ENCODE data around the gene AKT3.

Gene AKT3

GRCh38 chr1:243715285-243715684, 134.8 kb downstream of the AKT3 start:
- Histone ChIP-seq H3K9ac (ENCODE audit: low read depth in 1 of 2, low read length in 2 of 2) (no peak overlapping the region), H3K27ac (ENCODE audit: low read depth, low read length) (no peak overlapping the region), H3K4me3 (ENCODE audit: low read depth in 1 of 2, low read length in 2 of 2) (no peak overlapping the region), H3K4me1 (ENCODE audit: control insufficient read depth in 1 of 2, insufficient read depth in 2 of 2, low read length in 2 of 2) (no peaks in the 10 kb centered on the region), H3K27me3 (ENCODE audit: control insufficient read depth in 1 of 2, insufficient read depth in 2 of 2, low read length in 2 of 2) (no peaks in the 10 kb centered on the region), H3K36me3 (ENCODE audit: control insufficient read depth in 1 of 2, insufficient read depth in 2 of 2, low read length in 2 of 2) (no peaks in the 10 kb centered on the region), H3K9me3 (ENCODE audit: control insufficient read depth in 1 of 2, low read length in 2 of 2) (no peaks in the 10 kb centered on the region)

GRCh38 chr1:243713470-243714186, 136.4 kb downstream of the AKT3 start:
- H3K9ac ChIP-seq (ENCODE audit: low read depth in 1 of 2, low read length in 2 of 2) = no peak overlapping the region
- no peaks in the 10 kb centered on the region for H3K27me3 ChIP-seq (ENCODE audit: control insufficient read depth in 1 of 2, insufficient read depth in 2 of 2, low read length in 2 of 2)
- peak overlapping the region in 1 of 2 donors; percentile 36 for H3K4me3 ChIP-seq (ENCODE audit: low read depth in 1 of 2, low read length in 2 of 2)
- H3K4me1 ChIP-seq (ENCODE audit: control insufficient read depth in 1 of 2, insufficient read depth in 2 of 2, low read length in 2 of 2) = no peaks in the 10 kb centered on the region
- H3K9me3 ChIP-seq (ENCODE audit: control insufficient read depth in 1 of 2, low read length in 2 of 2) = no peaks in the 10 kb centered on the region
- no peak overlapping the region for H3K27ac ChIP-seq (ENCODE audit: low read depth, low read length)
- H3K36me3 ChIP-seq (ENCODE audit: control insufficient read depth in 1 of 2, insufficient read depth in 2 of 2, low read length in 2 of 2) = no peaks in the 10 kb centered on the region

- Histone ChIP-seq H3K9ac (ENCODE audit: low read depth in 1 of 2, low read length in 2 of 2) (no peak overlapping the region), H3K27me3 (ENCODE audit: control insufficient read depth in 1 of 2, insufficient read depth in 2 of 2, low read length in 2 of 2) (no peaks in the 10 kb centered on the region), H3K4me3 (ENCODE audit: low read depth in 1 of 2, low read length in 2 of 2) (peak overlapping the region; percentile 19 to 36), H3K9me3 (ENCODE audit: control insufficient read depth in 1 of 2, low read length in 2 of 2) (no peaks in the 10 kb centered on the region), H3K4me1 (ENCODE audit: control insufficient read depth in 1 of 2, insufficient read depth in 2 of 2, low read length in 2 of 2) (no peaks in the 10 kb centered on the region), H3K36me3 (ENCODE audit: control insufficient read depth in 1 of 2, insufficient read depth in 2 of 2, low read length in 2 of 2) (no peaks in the 10 kb centered on the region), H3K27ac (ENCODE audit: low read depth, low read length) (no peak overlapping the region)
These were observed 137.1 kb downstream of the AKT3 start for GRCh38 chr1:243712941-243713340.

GRCh38 chr1:243712242-243712641, 137.8 kb downstream of the AKT3 start:
- no peak overlapping the region for H3K4me3 ChIP-seq (ENCODE audit: low read depth in 1 of 2, low read length in 2 of 2)
- H3K27ac ChIP-seq (ENCODE audit: low read depth, low read length) = no peak overlapping the region
- H3K9ac ChIP-seq (ENCODE audit: low read depth in 1 of 2, low read length in 2 of 2) = no peak overlapping the region
- H3K36me3 ChIP-seq (ENCODE audit: control insufficient read depth in 1 of 2, insufficient read depth in 2 of 2, low read length in 2 of 2) = no peaks in the 10 kb centered on the region
- H3K9me3 ChIP-seq (ENCODE audit: control insufficient read depth in 1 of 2, low read length in 2 of 2) = no peaks in the 10 kb centered on the region
- no peaks in the 10 kb centered on the region for H3K27me3 ChIP-seq (ENCODE audit: control insufficient read depth in 1 of 2, insufficient read depth in 2 of 2, low read length in 2 of 2)
- no peaks in the 10 kb centered on the region for H3K4me1 ChIP-seq (ENCODE audit: control insufficient read depth in 1 of 2, insufficient read depth in 2 of 2, low read length in 2 of 2)

GRCh38 chr1:243710467-243710866, 139.6 kb downstream of the AKT3 start:
- H3K9me3 ChIP-seq (ENCODE audit: control insufficient read depth in 1 of 2, low read length in 2 of 2) = no peaks in the 10 kb centered on the region
- no peak overlapping the region for H3K27ac ChIP-seq (ENCODE audit: low read depth, low read length)
- no peaks in the 10 kb centered on the region for H3K36me3 ChIP-seq (ENCODE audit: control insufficient read depth in 1 of 2, insufficient read depth in 2 of 2, low read length in 2 of 2)
- no peaks in the 10 kb centered on the region for H3K4me1 ChIP-seq (ENCODE audit: control insufficient read depth in 1 of 2, insufficient read depth in 2 of 2, low read length in 2 of 2)
- H3K9ac ChIP-seq (ENCODE audit: low read depth in 1 of 2, low read length in 2 of 2) = no peak overlapping the region
- no peak overlapping the region for H3K4me3 ChIP-seq (ENCODE audit: low read depth in 1 of 2, low read length in 2 of 2)
- H3K27me3 ChIP-seq (ENCODE audit: control insufficient read depth in 1 of 2, insufficient read depth in 2 of 2, low read length in 2 of 2) = no peaks in the 10 kb centered on the region

- Histone ChIP-seq H3K4me3 (ENCODE audit: low read depth in 1 of 2, low read length in 2 of 2) (no peak overlapping the region), H3K4me1 (ENCODE audit: control insufficient read depth in 1 of 2, insufficient read depth in 2 of 2, low read length in 2 of 2) (no peaks in the 10 kb centered on the region), H3K27ac (ENCODE audit: low read depth, low read length) (no peak overlapping the region), H3K27me3 (ENCODE audit: control insufficient read depth in 1 of 2, insufficient read depth in 2 of 2, low read length in 2 of 2) (no peaks in the 10 kb centered on the region), H3K9ac (ENCODE audit: low read depth in 1 of 2, low read length in 2 of 2) (no peak overlapping the region), H3K9me3 (ENCODE audit: control insufficient read depth in 1 of 2, low read length in 2 of 2) (no peaks in the 10 kb centered on the region), H3K36me3 (ENCODE audit: control insufficient read depth in 1 of 2, insufficient read depth in 2 of 2, low read length in 2 of 2) (no peaks in the 10 kb centered on the region)
These were observed 141.8 kb downstream of the AKT3 start for GRCh38 chr1:243708210-243708609.

GRCh38 chr1:243706563-243706962, 143.5 kb downstream of the AKT3 start:
- no peak overlapping the region for H3K9ac ChIP-seq (ENCODE audit: low read depth in 1 of 2, low read length in 2 of 2)
- no peak overlapping the region for H3K4me3 ChIP-seq (ENCODE audit: low read depth in 1 of 2, low read length in 2 of 2)
- H3K36me3 ChIP-seq (ENCODE audit: control insufficient read depth in 1 of 2, insufficient read depth in 2 of 2, low read length in 2 of 2) = no peaks in the 10 kb centered on the region
- H3K4me1 ChIP-seq (ENCODE audit: control insufficient read depth in 1 of 2, insufficient read depth in 2 of 2, low read length in 2 of 2) = no peaks in the 10 kb centered on the region
- no peak overlapping the region for H3K27ac ChIP-seq (ENCODE audit: low read depth, low read length)
- H3K27me3 ChIP-seq (ENCODE audit: control insufficient read depth in 1 of 2, insufficient read depth in 2 of 2, low read length in 2 of 2) = no peaks in the 10 kb centered on the region
- H3K9me3 ChIP-seq (ENCODE audit: control insufficient read depth in 1 of 2, low read length in 2 of 2) = no peaks in the 10 kb centered on the region

GRCh38 chr1:243705585-243705984, 144.5 kb downstream of the AKT3 start:
- H3K27me3 ChIP-seq (ENCODE audit: control insufficient read depth in 1 of 2, insufficient read depth in 2 of 2, low read length in 2 of 2) = no peaks in the 10 kb centered on the region
- no peak overlapping the region for H3K4me3 ChIP-seq (ENCODE audit: low read depth in 1 of 2, low read length in 2 of 2)
- no peak overlapping the region for H3K27ac ChIP-seq (ENCODE audit: low read depth, low read length)
- no peaks in the 10 kb centered on the region for H3K9me3 ChIP-seq (ENCODE audit: control insufficient read depth in 1 of 2, low read length in 2 of 2)
- H3K36me3 ChIP-seq (ENCODE audit: control insufficient read depth in 1 of 2, insufficient read depth in 2 of 2, low read length in 2 of 2) = no peaks in the 10 kb centered on the region
- H3K4me1 ChIP-seq (ENCODE audit: control insufficient read depth in 1 of 2, insufficient read depth in 2 of 2, low read length in 2 of 2) = no peaks in the 10 kb centered on the region
- no peak overlapping the region for H3K9ac ChIP-seq (ENCODE audit: low read depth in 1 of 2, low read length in 2 of 2)

GRCh38 chr1:243701872-243702271, 148.2 kb downstream of the AKT3 start:
- Histone ChIP-seq H3K4me3 (ENCODE audit: low read depth in 1 of 2, low read length in 2 of 2) (no peak overlapping the region), H3K4me1 (ENCODE audit: control insufficient read depth in 1 of 2, insufficient read depth in 2 of 2, low read length in 2 of 2) (no peaks in the 10 kb centered on the region), H3K27me3 (ENCODE audit: control insufficient read depth in 1 of 2, insufficient read depth in 2 of 2, low read length in 2 of 2) (no peaks in the 10 kb centered on the region), H3K9me3 (ENCODE audit: control insufficient read depth in 1 of 2, low read length in 2 of 2) (no peaks in the 10 kb centered on the region), H3K36me3 (ENCODE audit: control insufficient read depth in 1 of 2, insufficient read depth in 2 of 2, low read length in 2 of 2) (no peaks in the 10 kb centered on the region), H3K27ac (ENCODE audit: low read depth, low read length) (no peak overlapping the region), H3K9ac (ENCODE audit: low read depth in 1 of 2, low read length in 2 of 2) (no peak overlapping the region)

GRCh38 chr1:243693800-243694199, 156.2 kb downstream of the AKT3 start:
- Histone ChIP-seq H3K36me3 (ENCODE audit: control insufficient read depth in 1 of 2, insufficient read depth in 2 of 2, low read length in 2 of 2) (no peaks in the 10 kb centered on the region), H3K9me3 (ENCODE audit: control insufficient read depth in 1 of 2, low read length in 2 of 2) (no peaks in the 10 kb centered on the region), H3K27ac (ENCODE audit: low read depth, low read length) (no peak overlapping the region), H3K4me1 (ENCODE audit: control insufficient read depth in 1 of 2, insufficient read depth in 2 of 2, low read length in 2 of 2) (no peaks in the 10 kb centered on the region), H3K9ac (ENCODE audit: low read depth in 1 of 2, low read length in 2 of 2) (no peak overlapping the region), H3K27me3 (ENCODE audit: control insufficient read depth in 1 of 2, insufficient read depth in 2 of 2, low read length in 2 of 2) (no peaks in the 10 kb centered on the region), H3K4me3 (ENCODE audit: low read depth in 1 of 2, low read length in 2 of 2) (no peak overlapping the region)
